ENCODE data around the gene PRR33. TPM values are rescaled to one million over a fixed set of nuclear protein-coding genes. Genes with fewer than 3 reads are reported as not detected.

Gene PRR33
- total RNA-seq, 1 donor from 2014 or later = not detected

GRCh38 chr11:1896468-1896867 is 4.8 kb upstream of the PRR33 start:
- Mint-ChIP-seq H3K27ac (ENCODE audit: unreplicated experiment) (no peak overlapping the region), H3K36me3 (ENCODE audit: low read depth, unreplicated experiment) (no peaks in the 10 kb centered on the region), H3K4me3 (ENCODE audit: unreplicated experiment) (no peak overlapping the region), H3K4me1 (ENCODE audit: unreplicated experiment) (no peaks in the 10 kb centered on the region), H3K9me3 (ENCODE audit: unreplicated experiment) (no peaks in the 10 kb centered on the region), H3K27me3 (ENCODE audit: unreplicated experiment) (peaks cover 2% of the 10 kb centered on the region)
- TF ChIP-seq CTCF (IDR thresholded peaks at IDR 0.05; ENCODE audit: unreplicated experiment) = no peak
- DNase-seq (ENCODE audit: low spot score) = no peak

- no peaks in the 10 kb centered on the region for H3K9me3 Mint-ChIP-seq (ENCODE audit: unreplicated experiment)
- no peak for DNase-seq (ENCODE audit: low spot score)
- H3K4me3 Mint-ChIP-seq (ENCODE audit: unreplicated experiment) = no peak overlapping the region
- TF ChIP-seq CTCF (IDR thresholded peaks at IDR 0.05; ENCODE audit: unreplicated experiment) = no peak
- no peaks in the 10 kb centered on the region for H3K4me1 Mint-ChIP-seq (ENCODE audit: unreplicated experiment)
- no peak overlapping the region for H3K27ac Mint-ChIP-seq (ENCODE audit: unreplicated experiment)
- no peaks in the 10 kb centered on the region for H3K36me3 Mint-ChIP-seq (ENCODE audit: low read depth, unreplicated experiment)
- peaks cover 2% of the 10 kb centered on the region for H3K27me3 Mint-ChIP-seq (ENCODE audit: unreplicated experiment)
Observed at GRCh38 chr11:1894759-1895158, 3.1 kb upstream of the PRR33 start.

GRCh38 chr11:1893581-1894359 is 2.1 kb upstream of the PRR33 start:
- Mint-ChIP-seq H3K4me3 (ENCODE audit: unreplicated experiment) (no peak overlapping the region), H3K9me3 (ENCODE audit: unreplicated experiment) (no peaks in the 10 kb centered on the region), H3K36me3 (ENCODE audit: low read depth, unreplicated experiment) (no peaks in the 10 kb centered on the region), H3K4me1 (ENCODE audit: unreplicated experiment) (no peaks in the 10 kb centered on the region), H3K27me3 (ENCODE audit: unreplicated experiment) (peaks cover 2% of the 10 kb centered on the region), H3K27ac (ENCODE audit: unreplicated experiment) (no peak overlapping the region)
- DNase-seq (ENCODE audit: low spot score) = no peak
- TF ChIP-seq CTCF (IDR thresholded peaks at IDR 0.05; ENCODE audit: unreplicated experiment) = no peak

GRCh38 chr11:1892558-1892957 is 863 bp upstream of the PRR33 start:
- Mint-ChIP-seq H3K36me3 (ENCODE audit: low read depth, unreplicated experiment) (no peaks in the 10 kb centered on the region), H3K27ac (ENCODE audit: unreplicated experiment) (no peak overlapping the region), H3K27me3 (ENCODE audit: unreplicated experiment) (peaks cover 7% of the 10 kb centered on the region), H3K9me3 (ENCODE audit: unreplicated experiment) (no peaks in the 10 kb centered on the region), H3K4me3 (ENCODE audit: unreplicated experiment) (no peak overlapping the region), H3K4me1 (ENCODE audit: unreplicated experiment) (no peaks in the 10 kb centered on the region)
- DNase-seq (ENCODE audit: low spot score) = no peak
- TF ChIP-seq CTCF (IDR thresholded peaks at IDR 0.05; ENCODE audit: unreplicated experiment) = no peak

- no peak for TF ChIP-seq CTCF (IDR thresholded peaks at IDR 0.05; ENCODE audit: unreplicated experiment)
- Mint-ChIP-seq H3K4me3 (ENCODE audit: unreplicated experiment) (no peak overlapping the region), H3K27me3 (ENCODE audit: unreplicated experiment) (peaks cover 7% of the 10 kb centered on the region), H3K4me1 (ENCODE audit: unreplicated experiment) (no peaks in the 10 kb centered on the region), H3K27ac (ENCODE audit: unreplicated experiment) (no peak overlapping the region), H3K36me3 (ENCODE audit: low read depth, unreplicated experiment) (no peaks in the 10 kb centered on the region), H3K9me3 (ENCODE audit: unreplicated experiment) (no peaks in the 10 kb centered on the region)
- DNase-seq (ENCODE audit: low spot score) = no peak
Observed at GRCh38 chr11:1892116-1892515, 421 bp upstream of the PRR33 start.

All from endothelial cell (in vitro differentiated cells).